Measurements from ENCODE around the gene PSMB7.

Gene PSMB7

DNA sequence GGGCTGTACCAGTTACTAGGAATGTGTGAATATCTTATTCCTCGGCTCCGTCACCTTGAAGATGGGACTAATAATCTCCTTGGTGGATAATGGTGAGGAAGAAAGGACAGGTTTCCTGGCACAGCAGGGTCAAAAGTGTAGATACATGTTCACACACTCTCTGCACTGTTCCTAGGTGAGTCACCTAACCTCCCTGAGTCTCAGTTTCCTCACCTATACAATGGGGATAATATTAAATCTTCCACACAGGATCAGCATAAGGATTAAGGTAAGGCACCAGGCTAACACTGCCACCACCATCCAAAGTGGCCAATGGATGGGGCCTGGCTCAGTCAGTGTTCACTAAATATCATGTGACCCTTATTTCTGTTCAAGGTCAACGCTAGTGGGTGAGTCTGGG is 66.9 kb downstream of the PSMB7 start:
- Histone ChIP-seq H4K20me1 (ENCODE audit: insufficient read depth, low read length) (peaks cover 21% of the 10 kb centered on the region), H3K27me3 (ENCODE audit: insufficient read depth, low read length, poor library complexity) (no peaks in the 10 kb centered on the region), H3K9ac (ENCODE audit: low read depth, low read length) (no peak overlapping the region), H3K4me2 (ENCODE audit: insufficient read depth, low read length) (no peak overlapping the region), H2AFZ (ENCODE audit: low read depth, low read length) (no peak overlapping the region), H3K4me3 (ENCODE audit: low read depth in 1 of 2, low read length in 2 of 2) (no peak overlapping the region), H3K79me2 (ENCODE audit: insufficient read depth, low read length) (no peaks in the 10 kb centered on the region), H3K36me3 (ENCODE audit: insufficient read depth, low read length) (peaks cover 51% of the 10 kb centered on the region), H3K27ac (ENCODE audit: low read length) (no peak overlapping the region), H3K9me3 (ENCODE audit: insufficient read depth, low read length, severe bottlenecking) (no peaks in the 10 kb centered on the region), H3K4me1 (ENCODE audit: insufficient read depth, low read length) (no peaks in the 10 kb centered on the region)
- TF ChIP-seq EZH2 (IDR thresholded peaks at IDR 0.05; ENCODE audit: borderline replicate concordance, low read depth, low read length, severe bottlenecking): no peak
- TF ChIP-seq, protein P1, sequence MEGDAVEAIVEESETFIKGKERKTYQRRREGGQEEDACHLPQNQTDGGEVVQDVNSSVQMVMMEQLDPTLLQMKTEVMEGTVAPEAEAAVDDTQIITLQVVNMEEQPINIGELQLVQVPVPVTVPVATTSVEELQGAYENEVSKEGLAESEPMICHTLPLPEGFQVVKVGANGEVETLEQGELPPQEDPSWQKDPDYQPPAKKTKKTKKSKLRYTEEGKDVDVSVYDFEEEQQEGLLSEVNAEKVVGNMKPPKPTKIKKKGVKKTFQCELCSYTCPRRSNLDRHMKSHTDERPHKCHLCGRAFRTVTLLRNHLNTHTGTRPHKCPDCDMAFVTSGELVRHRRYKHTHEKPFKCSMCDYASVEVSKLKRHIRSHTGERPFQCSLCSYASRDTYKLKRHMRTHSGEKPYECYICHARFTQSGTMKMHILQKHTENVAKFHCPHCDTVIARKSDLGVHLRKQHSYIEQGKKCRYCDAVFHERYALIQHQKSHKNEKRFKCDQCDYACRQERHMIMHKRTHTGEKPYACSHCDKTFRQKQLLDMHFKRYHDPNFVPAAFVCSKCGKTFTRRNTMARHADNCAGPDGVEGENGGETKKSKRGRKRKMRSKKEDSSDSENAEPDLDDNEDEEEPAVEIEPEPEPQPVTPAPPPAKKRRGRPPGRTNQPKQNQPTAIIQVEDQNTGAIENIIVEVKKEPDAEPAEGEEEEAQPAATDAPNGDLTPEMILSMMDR (IDR thresholded peaks at IDR 0.05; ENCODE audit: borderline replicate concordance, extremely low read depth, low read length, poor library complexity, severe bottlenecking): no peak
- ATAC-seq (ENCODE audit: insufficient read depth, low read depth) (no peak), DNase-seq (no peak)

DNA sequence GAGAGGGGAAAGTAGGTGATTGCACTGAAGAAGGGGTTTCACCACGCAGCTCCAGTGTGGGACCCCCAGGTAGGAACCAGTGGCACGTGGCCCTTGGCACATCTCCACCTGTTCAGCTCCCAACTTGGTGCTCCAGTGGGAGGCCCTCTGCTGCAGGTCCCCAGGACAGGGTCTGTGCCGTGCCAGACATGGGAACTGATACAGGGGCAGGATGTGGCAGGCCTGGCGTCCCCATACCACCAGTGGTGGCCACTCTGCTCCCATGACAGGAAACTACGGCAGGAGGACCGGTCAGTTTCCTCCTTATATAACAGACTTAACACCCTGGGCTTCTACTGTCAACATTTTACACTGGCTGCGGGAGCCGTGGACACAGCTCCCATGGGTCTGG is 67.3 kb downstream of the PSMB7 start:
- peaks cover 17% of the 10 kb centered on the region for H4K20me1 ChIP-seq (ENCODE audit: insufficient read depth, low read length)
- H3K4me3 ChIP-seq (ENCODE audit: low read depth in 1 of 2, low read length in 2 of 2): no peak overlapping the region
- H3K9me3 ChIP-seq (ENCODE audit: insufficient read depth, low read length, severe bottlenecking): no peaks in the 10 kb centered on the region
- DNase-seq (no peak), ATAC-seq (ENCODE audit: insufficient read depth, low read depth) (no peak)
- no peak overlapping the region for H3K27ac ChIP-seq (ENCODE audit: low read length)
- no peak overlapping the region for H3K9ac ChIP-seq (ENCODE audit: low read depth, low read length)
- H3K27me3 ChIP-seq (ENCODE audit: insufficient read depth, low read length, poor library complexity): no peaks in the 10 kb centered on the region
- no peaks in the 10 kb centered on the region for H3K79me2 ChIP-seq (ENCODE audit: insufficient read depth, low read length)
- TF ChIP-seq EZH2 (IDR thresholded peaks at IDR 0.05; ENCODE audit: borderline replicate concordance, low read depth, low read length, severe bottlenecking): no peak
- TF ChIP-seq, protein P1 (IDR thresholded peaks at IDR 0.05; ENCODE audit: borderline replicate concordance, extremely low read depth, low read length, poor library complexity, severe bottlenecking): no peak
- H3K4me1 ChIP-seq (ENCODE audit: insufficient read depth, low read length): no peaks in the 10 kb centered on the region
- peaks cover 47% of the 10 kb centered on the region for H3K36me3 ChIP-seq (ENCODE audit: insufficient read depth, low read length)
- H2AFZ ChIP-seq (ENCODE audit: low read depth, low read length): no peak overlapping the region
- no peak overlapping the region for H3K4me2 ChIP-seq (ENCODE audit: insufficient read depth, low read length)

DNA sequence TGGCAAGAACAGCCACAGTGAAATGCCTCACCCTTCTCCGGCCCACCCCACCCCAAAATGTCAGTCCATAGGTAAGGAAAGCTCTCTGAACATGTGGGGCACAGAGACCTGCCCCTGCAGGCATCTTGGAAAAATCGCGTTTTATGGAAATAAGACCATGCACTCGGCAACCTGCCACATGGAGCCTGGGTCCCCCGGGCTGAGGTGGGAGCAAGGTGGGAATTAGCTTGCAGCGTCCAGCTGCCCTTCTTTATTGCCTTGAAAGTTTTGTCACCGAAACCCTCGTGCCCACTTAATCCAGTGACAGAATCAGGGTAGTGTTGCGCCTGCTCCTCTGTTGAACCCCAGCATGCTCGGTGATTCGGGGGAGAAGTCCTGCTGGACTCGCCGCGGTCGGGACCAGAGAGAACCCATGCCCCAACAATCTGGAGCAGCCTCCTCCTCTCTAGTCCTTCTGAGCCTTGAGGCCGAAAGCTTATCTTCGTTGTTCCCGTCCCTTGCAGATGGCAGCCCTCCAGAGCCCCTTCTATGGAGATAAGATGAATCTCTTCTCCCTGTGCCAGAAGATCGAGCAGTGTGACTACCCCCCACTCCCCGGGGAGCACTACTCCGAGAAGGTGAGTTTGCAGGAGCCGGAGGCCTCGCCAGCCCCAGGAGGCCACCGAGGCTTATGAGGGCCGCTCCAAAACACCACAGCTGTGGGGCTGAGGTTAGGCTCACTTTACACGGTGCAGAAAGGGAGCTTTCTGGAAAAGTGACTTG is 67.9 kb downstream of the PSMB7 start:
- peaks cover 42% of the 10 kb centered on the region for H3K36me3 ChIP-seq (ENCODE audit: insufficient read depth, low read length)
- no peaks in the 10 kb centered on the region for H3K4me1 ChIP-seq (ENCODE audit: insufficient read depth, low read length)
- H4K20me1 ChIP-seq (ENCODE audit: insufficient read depth, low read length): peaks cover 15% of the 10 kb centered on the region
- no peak overlapping the region for H3K9ac ChIP-seq (ENCODE audit: low read depth, low read length)
- no peak overlapping the region for H3K4me3 ChIP-seq (ENCODE audit: low read depth in 1 of 2, low read length in 2 of 2)
- no peak for ATAC-seq (ENCODE audit: insufficient read depth, low read depth)
- no peak for DNase-seq
- H3K4me2 ChIP-seq (ENCODE audit: insufficient read depth, low read length): no peak overlapping the region
- H3K9me3 ChIP-seq (ENCODE audit: insufficient read depth, low read length, severe bottlenecking): no peaks in the 10 kb centered on the region
- no peak overlapping the region for H3K27ac ChIP-seq (ENCODE audit: low read length)
- H2AFZ ChIP-seq (ENCODE audit: low read depth, low read length): no peak overlapping the region
- H3K79me2 ChIP-seq (ENCODE audit: insufficient read depth, low read length): no peaks in the 10 kb centered on the region
- no peaks in the 10 kb centered on the region for H3K27me3 ChIP-seq (ENCODE audit: insufficient read depth, low read length, poor library complexity)
- TF ChIP-seq EZH2 (IDR thresholded peaks at IDR 0.05; ENCODE audit: borderline replicate concordance, low read depth, low read length, severe bottlenecking): no peak
- TF ChIP-seq, protein P1 (IDR thresholded peaks at IDR 0.05; ENCODE audit: borderline replicate concordance, extremely low read depth, low read length, poor library complexity, severe bottlenecking): no peak
